Vagina (tissue), 2 donors: ENCODE data around the gene CCDC9B. TPM values are rescaled to one million over a fixed set of nuclear protein-coding genes. Genes with fewer than 3 reads are reported as not detected.

Source experiments
- DNase-seq, 2 donors: peaks; one replicate each; pipeline ENCODE4 v3.0.0-alpha.2; 2017; ENCODE audit errors: extremely low spot score in 2 of 2
- H3K27ac ChIP-seq: fragments of 200-600 bp; sonication (generic); one replicate; pipeline ENCODE4 v1.5.1; 2019
- H3K27me3 ChIP-seq: fragments of 200-600 bp; sonication (generic); one replicate; pipeline ENCODE4 v1.5.1; 2019
- H3K36me3 ChIP-seq, 2 donors: fragments of 200-600 bp; sonication (generic); one replicate each; pipeline ENCODE4 v1.5.1; 2017 to 2019
- H3K4me1 ChIP-seq: fragments of 200-600 bp; sonication (generic); one replicate; pipeline ENCODE4 v1.5.1; 2019
- H3K4me3 ChIP-seq, 2 donors: fragments of 200-600 bp; sonication (generic); 1 replicate in 1 of 2; 2 replicates in 1 of 2; pipeline ENCODE4 v1.5.1; 2016 to 2019
- H3K9me3 ChIP-seq: fragments of 200-600 bp; sonication (generic); one replicate; pipeline ENCODE4 v1.5.1; 2019
- POLR2A ChIP-seq, 2 donors: fragments of 450-650 bp; IDR thresholded peaks; one replicate each; pipeline ENCODE4 v1.6.1; 2017; ENCODE audit warnings: antibody characterized with exemption in 2 of 2, mild to moderate bottlenecking in 2 of 2, moderate library complexity in 2 of 2
- POLR2AphosphoS5 ChIP-seq, 2 donors: sonication (generic); formaldehyde crosslinking; IDR thresholded peaks; one replicate each; pipeline ENCODE4 v1.9.0; 2017; ENCODE audit warnings: antibody characterized with exemption in 2 of 2, mild to moderate bottlenecking in 2 of 2, low read depth in 1 of 2; ENCODE audit not compliant: insufficient read depth in 1 of 2
- intact Hi-C: fragments of 100-400 bp; cut with DNase I; formaldehyde crosslinking; loops from one replicate; pipeline ENCODE4 v1.15.1; 2023
- total RNA-seq: library from RNA; depleted of rRNA; stranded (reverse); fragments of >200 nt; gene quantifications from one replicate; pipeline ENCODE4 v1.2.3, GENCODE V29; 2016
- TF ChIP-seq, protein P1 (sequence below), 3 experiments: fragments of 450-650 bp in 2 of 3; fragments of 200-600 bp in 1 of 3; sonication (generic) in 1 of 3; IDR thresholded peaks; one replicate each; pipeline ENCODE4 v1.5.1; 2017 to 2019; ENCODE audit warnings: antibody characterized with exemption in 3 of 3, mild to moderate bottlenecking in 2 of 3, moderate library complexity in 2 of 3

The CCDC9B gene
- 16.0 TPM for total RNA-seq

DNA sequence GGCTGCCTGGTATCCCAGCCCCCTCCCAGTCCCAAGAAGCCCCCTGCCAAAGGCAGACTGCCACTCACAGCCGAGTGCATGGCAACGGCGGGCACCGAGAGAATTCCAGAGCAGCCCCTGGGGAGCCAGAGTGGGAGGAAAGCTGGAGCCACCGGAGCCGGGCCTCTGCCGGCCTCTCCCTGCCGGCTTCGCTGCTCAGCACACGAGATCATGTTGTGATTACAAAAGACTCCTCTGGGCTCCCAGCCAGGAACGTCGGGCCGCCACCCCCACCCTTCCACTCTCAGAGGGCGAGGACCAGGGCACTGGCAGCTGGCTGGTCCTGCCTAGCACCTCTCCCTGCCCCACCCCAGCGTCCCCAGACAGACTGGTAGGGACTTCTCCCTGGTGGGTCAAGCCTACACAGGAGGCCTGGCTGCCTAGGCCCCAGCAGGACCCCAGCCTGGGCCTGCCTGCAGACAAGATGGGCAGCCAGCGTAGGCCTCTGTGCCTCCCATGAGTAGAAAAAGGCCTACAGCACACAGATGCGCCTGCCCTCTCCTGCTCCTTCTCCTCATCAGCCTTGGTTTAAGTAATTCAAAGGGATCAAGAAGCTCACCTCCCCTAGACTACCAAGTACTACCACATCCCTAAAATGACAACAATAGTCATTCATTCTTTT is at the start of gene CCDC9B:
TSS of gene CCDC9B (minus strand) at position 200 of the 661 bp plus-strand sequence. CDS start at position 80, 120 bp downstream.
- peaks cover 84% of the 10 kb centered on the region for H3K4me1 ChIP-seq
- peak within 1 kb of the TSS; percentile 44 to 45 for H3K4me3 ChIP-seq
- no peaks in the 10 kb centered on the region for H3K27me3 ChIP-seq
- DNase-seq = no peak
- no peaks in the 10 kb centered on the region for H3K36me3 ChIP-seq
- no peaks in the 10 kb centered on the region for H3K9me3 ChIP-seq
- H3K27ac ChIP-seq = peak within 1 kb of the TSS; percentile 94
- TF ChIP-seq, protein P1, sequence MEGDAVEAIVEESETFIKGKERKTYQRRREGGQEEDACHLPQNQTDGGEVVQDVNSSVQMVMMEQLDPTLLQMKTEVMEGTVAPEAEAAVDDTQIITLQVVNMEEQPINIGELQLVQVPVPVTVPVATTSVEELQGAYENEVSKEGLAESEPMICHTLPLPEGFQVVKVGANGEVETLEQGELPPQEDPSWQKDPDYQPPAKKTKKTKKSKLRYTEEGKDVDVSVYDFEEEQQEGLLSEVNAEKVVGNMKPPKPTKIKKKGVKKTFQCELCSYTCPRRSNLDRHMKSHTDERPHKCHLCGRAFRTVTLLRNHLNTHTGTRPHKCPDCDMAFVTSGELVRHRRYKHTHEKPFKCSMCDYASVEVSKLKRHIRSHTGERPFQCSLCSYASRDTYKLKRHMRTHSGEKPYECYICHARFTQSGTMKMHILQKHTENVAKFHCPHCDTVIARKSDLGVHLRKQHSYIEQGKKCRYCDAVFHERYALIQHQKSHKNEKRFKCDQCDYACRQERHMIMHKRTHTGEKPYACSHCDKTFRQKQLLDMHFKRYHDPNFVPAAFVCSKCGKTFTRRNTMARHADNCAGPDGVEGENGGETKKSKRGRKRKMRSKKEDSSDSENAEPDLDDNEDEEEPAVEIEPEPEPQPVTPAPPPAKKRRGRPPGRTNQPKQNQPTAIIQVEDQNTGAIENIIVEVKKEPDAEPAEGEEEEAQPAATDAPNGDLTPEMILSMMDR (IDR thresholded peaks at IDR 0.05) = no peak
- TF ChIP-seq POLR2AphosphoS5 (IDR thresholded peaks at IDR 0.05; ENCODE audit: insufficient read depth in 1 of 2, low read depth in 1 of 2) = peak; percentile 86 to 87
- peak in 1 of 2 donors; percentile 13 for TF ChIP-seq POLR2A (IDR thresholded peaks at IDR 0.05)
- intact Hi-C loops = loop anchor here (10.0 kb wide), 1 partner anchor 84 kb away; no protein-coding TSS in a partner anchor

DNA sequence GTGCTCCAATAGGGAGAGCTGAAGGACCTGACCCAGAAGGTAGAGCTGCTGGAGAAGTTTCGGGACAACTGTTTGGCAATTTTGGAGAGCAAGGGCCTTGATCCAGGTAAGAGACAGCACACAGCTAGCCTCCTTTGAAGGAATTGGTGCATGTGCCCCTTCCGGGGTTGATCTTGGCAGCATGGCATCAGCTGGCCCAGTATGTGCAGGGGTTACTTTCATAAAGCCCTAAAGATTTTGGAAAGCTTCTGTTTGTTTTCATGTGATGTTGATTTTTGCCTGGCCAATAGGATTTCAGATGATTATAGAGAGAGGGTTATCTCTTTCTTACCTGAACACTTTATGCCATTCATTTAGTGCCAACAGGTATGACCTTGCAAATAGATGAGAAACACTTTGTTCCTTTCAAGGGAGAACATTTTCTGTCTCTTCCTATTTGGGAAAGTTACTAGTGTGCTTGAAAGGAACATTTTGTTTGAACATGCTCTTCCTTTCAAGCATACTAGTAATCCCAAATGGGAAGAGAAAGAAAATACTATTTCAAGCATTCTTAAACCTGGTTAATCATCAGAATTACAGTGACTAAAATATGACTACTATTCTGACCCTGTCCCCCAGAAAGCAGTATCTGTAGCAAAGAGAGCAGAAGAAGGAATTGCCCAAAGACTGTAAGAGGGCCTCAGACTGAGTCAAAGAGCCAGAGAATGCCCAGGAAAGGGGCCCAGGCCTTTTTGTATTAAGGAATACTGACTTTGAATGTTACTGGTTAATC is 49.3 kb upstream of the CCDC9B start:
- Histone ChIP-seq H3K9me3 (no peaks in the 10 kb centered on the region), H3K36me3 (peaks cover 0 to 59% of the 10 kb centered on the region in 2 donors), H3K4me1 (no peaks in the 10 kb centered on the region), H3K27me3 (no peaks in the 10 kb centered on the region), H3K27ac (no peak overlapping the region), H3K4me3 (no peak overlapping the region)
- TF ChIP-seq, protein P1 (IDR thresholded peaks at IDR 0.05) = no peak
- TF ChIP-seq POLR2AphosphoS5 (IDR thresholded peaks at IDR 0.05; ENCODE audit: insufficient read depth in 1 of 2, low read depth in 1 of 2) (no peak), POLR2A (IDR thresholded peaks at IDR 0.05) (no peak)
- intact Hi-C loops = no loop called here
- DNase-seq = no peak

DNA sequence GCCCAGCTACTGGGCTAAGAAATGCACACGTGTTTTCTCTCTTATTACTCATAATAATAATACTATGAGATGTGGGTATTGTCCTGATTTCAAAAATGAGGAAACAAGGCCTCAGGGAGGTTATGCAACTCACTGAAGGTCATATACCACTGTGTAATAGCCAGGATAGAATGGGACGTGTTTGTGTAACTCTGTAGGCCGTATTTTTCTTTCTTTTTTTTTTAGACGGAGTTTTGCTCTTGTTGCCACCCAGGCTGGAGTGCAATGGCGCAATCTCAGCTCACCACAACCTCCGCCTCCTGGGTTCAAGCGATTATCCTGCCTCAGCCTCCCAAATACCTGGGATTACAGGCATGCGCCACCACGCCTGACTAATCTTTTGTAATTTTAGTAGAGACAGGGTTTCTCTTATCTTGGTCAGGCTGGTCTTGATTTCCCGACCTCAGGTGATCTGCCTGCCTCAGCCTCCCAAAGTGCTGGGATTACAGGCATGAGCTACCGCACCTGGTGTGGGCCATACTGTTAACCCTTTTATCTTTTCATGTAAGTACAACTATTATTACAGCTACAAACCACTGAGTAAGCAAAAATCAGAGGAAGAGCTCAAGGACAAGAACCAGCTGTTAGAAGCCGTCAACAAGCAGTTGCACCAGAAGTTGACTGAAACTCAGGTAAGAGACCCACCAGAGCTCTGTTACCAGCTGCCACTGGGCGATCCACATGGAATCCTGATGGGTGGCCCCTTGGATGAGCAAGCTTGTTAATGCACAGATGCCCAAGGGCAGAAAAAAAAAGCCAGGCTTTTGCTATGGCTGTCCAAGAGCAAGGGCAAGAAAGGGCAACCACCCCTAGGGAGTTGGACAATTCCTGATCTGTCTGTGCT is 48.4 kb upstream of the CCDC9B start:
- intact Hi-C loops = no loop called here
- Histone ChIP-seq H3K4me1 (peaks cover 2% of the 10 kb centered on the region), H3K9me3 (no peaks in the 10 kb centered on the region), H3K27ac (no peak overlapping the region), H3K36me3 (peaks cover 0 to 59% of the 10 kb centered on the region in 2 donors), H3K4me3 (no peak overlapping the region), H3K27me3 (no peaks in the 10 kb centered on the region)
- DNase-seq = no peak
- TF ChIP-seq POLR2A (IDR thresholded peaks at IDR 0.05) = no peak
- TF ChIP-seq, protein P1 (IDR thresholded peaks at IDR 0.05) = no peak
- no peak for TF ChIP-seq POLR2AphosphoS5 (IDR thresholded peaks at IDR 0.05; ENCODE audit: insufficient read depth in 1 of 2, low read depth in 1 of 2)

DNA sequence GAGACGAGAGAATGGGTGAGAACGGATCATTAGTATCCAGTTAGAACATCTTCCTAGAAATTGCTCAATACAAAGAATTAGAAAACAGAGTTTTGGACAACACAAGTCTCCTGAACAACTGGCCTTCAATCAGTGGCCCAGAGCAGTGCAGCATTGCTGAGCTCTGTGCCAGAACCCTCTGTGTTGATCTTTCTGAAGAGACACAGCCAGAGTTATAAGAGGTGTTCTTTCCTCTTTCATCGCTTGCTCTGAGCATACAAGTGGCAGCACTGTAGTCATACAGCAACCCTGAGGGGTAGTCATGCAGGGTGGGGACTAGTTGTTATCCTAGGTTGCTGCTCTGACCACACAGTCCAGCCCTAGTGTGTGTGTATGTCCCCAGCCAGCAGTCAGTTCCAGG is 45.7 kb upstream of the CCDC9B start:
- H3K27ac ChIP-seq = no peak overlapping the region
- peaks cover 0 to 39% of the 10 kb centered on the region in 2 donors for H3K36me3 ChIP-seq
- TF ChIP-seq POLR2AphosphoS5 (IDR thresholded peaks at IDR 0.05; ENCODE audit: insufficient read depth in 1 of 2, low read depth in 1 of 2) (no peak), POLR2A (IDR thresholded peaks at IDR 0.05) (no peak)
- TF ChIP-seq, protein P1 (IDR thresholded peaks at IDR 0.05) = no peak
- H3K4me3 ChIP-seq = no peak overlapping the region
- peaks cover 14% of the 10 kb centered on the region for H3K4me1 ChIP-seq
- no peak for DNase-seq
- intact Hi-C loops = no loop called here
- H3K9me3 ChIP-seq = no peaks in the 10 kb centered on the region
- no peaks in the 10 kb centered on the region for H3K27me3 ChIP-seq
